Measurements from ENCODE around the gene TSC22D1. TPM values are rescaled to one million over a fixed set of nuclear protein-coding genes. Genes with fewer than 3 reads are reported as not detected.

TSC22D1 gene
- total RNA-seq, 1 donor from 2014 or later = 149 TPM

DNA sequence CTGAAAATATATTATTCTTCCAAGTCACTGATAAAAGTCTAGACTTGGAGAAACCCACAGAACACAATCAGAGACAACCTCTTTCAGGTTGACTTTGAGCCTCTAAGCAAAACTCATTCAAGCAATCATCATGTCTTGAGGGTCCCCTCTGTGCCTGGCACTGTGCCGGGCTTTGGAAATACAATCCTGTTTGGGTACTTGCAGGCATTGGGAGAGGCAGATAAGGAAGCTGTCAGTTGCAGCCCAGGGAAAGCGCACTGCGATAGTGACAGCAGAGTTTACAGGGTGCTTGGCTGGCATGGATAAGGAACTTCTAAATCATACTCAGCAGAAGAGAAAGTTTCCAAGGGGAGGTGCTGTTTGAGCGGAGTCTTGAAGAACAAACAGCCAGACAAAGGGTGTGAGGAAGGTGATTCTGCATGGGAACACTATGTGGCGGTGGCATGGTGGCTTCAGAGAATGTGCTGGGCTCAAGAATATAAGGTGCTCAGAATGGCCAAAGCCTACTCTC is 193.4 kb downstream of the TSC22D1 start:
- Histone ChIP-seq H3K27ac (no peak overlapping the region), H3K4me3 (no peak overlapping the region), H3K9me3 (no peaks in the 10 kb centered on the region), H3K36me3 (no peaks in the 10 kb centered on the region), H3K4me1 (no peaks in the 10 kb centered on the region), H3K27me3 (no peaks in the 10 kb centered on the region)
- intact Hi-C loops (cut with DNase I) = no loop called here
- TF ChIP-seq, protein P1, sequence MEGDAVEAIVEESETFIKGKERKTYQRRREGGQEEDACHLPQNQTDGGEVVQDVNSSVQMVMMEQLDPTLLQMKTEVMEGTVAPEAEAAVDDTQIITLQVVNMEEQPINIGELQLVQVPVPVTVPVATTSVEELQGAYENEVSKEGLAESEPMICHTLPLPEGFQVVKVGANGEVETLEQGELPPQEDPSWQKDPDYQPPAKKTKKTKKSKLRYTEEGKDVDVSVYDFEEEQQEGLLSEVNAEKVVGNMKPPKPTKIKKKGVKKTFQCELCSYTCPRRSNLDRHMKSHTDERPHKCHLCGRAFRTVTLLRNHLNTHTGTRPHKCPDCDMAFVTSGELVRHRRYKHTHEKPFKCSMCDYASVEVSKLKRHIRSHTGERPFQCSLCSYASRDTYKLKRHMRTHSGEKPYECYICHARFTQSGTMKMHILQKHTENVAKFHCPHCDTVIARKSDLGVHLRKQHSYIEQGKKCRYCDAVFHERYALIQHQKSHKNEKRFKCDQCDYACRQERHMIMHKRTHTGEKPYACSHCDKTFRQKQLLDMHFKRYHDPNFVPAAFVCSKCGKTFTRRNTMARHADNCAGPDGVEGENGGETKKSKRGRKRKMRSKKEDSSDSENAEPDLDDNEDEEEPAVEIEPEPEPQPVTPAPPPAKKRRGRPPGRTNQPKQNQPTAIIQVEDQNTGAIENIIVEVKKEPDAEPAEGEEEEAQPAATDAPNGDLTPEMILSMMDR (IDR thresholded peaks at IDR 0.05) = no peak
- no peak for DNase-seq
- ATAC-seq = no peak

Other genes with a start within 250 kb of the TSC22D1 start
- 2.8 TPM for gene SERP2, start 202.5 kb downstream of the TSC22D1 start, total RNA-seq